ENCODE data around the gene TSPYL6. TPM values are rescaled to one million over a fixed set of nuclear protein-coding genes. Genes with fewer than 3 reads are reported as not detected.

Gene TSPYL6
- polyA plus RNA-seq, 1 donor = 0.06 TPM

DNA sequence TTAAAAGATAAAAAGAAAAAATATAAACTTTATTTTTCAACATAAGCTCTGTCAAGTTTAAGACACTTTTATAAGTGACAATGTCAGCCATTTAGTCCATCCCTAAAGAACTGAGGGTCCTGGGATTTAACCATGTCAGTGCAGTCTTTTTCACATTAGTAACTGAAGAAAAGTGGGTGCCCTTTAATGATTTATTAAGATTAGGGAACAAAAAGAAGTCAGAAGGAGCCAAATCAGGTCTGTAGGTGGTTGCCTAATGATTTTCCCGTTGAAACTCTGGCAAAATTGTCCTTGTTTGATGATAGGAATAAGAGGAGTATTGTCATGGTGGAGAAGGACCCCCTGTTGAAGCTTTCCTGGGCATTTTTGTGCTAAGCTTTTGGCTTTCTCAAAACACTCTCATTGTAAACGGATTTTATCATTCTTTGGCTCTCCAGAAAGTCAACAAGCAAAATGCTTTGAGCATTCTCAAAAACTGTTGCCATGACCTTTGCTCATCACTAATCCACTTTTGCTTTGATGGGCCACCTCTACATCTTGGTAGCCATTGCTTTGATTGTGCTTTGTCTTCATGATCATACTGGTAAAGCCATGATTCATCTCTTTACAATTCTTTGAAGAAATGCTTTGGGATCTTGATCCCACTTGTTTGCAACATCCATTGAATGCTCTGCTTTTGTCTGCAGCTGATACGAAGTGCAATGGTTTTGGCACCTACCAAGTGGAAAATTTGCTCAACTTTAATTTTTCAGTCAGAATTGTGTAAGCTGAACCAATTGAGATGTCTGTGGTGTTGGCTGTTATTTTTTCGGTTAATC lies 22.0 kb downstream of the TSPYL6 start:
- H3K27me3 ChIP-seq (ENCODE audit: control insufficient read depth, insufficient read depth, low read length) = no peaks in the 10 kb centered on the region
- no peaks in the 10 kb centered on the region for H3K4me1 ChIP-seq (ENCODE audit: control insufficient read depth, insufficient read depth, low read length)
- 53% methylated on average over 3 of the region's 4 CpGs for WGBS (ENCODE audit: insufficient coverage, low lambda C conversion rate)
- no peaks in the 10 kb centered on the region for H3K36me3 ChIP-seq (ENCODE audit: control insufficient read depth, insufficient read depth, low read length)
- no peak for DNase-seq
- no peaks in the 10 kb centered on the region for H3K9me3 ChIP-seq (ENCODE audit: control insufficient read depth, low read depth, low read length)
- H3K4me3 ChIP-seq (ENCODE audit: low read length) = no peak overlapping the region
- no peak overlapping the region for H3K27ac ChIP-seq (ENCODE audit: low read length)

DNA sequence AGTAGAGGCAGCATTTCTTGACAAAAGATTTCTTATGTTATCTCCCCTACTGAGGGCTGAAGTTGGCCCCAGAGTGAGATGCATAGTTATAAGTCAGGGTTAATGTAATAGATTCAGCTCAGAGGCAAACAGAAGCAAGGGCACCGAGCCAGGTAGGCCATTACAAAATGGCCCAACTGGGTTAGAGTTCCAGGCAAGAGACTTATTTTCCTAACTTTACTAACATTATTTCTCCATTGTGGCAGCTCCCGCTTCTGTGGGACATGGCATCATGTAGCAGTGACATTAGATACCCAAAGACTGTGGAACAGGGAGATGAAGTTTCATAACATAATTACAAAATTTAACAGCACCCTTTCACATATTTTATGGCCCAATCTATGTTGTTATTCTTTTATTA lies 27.1 kb downstream of the TSPYL6 start:
- H3K4me3 ChIP-seq (ENCODE audit: low read length) = no peak overlapping the region
- no CpG with 5 or more reads among the region's 2 CpGs for WGBS (ENCODE audit: insufficient coverage, low lambda C conversion rate)
- no peak for DNase-seq
- H3K27ac ChIP-seq (ENCODE audit: low read length) = no peak overlapping the region
- no peaks in the 10 kb centered on the region for H3K27me3 ChIP-seq (ENCODE audit: control insufficient read depth, insufficient read depth, low read length)
- H3K36me3 ChIP-seq (ENCODE audit: control insufficient read depth, insufficient read depth, low read length) = no peaks in the 10 kb centered on the region
- H3K4me1 ChIP-seq (ENCODE audit: control insufficient read depth, insufficient read depth, low read length) = no peaks in the 10 kb centered on the region
- H3K9me3 ChIP-seq (ENCODE audit: control insufficient read depth, low read depth, low read length) = no peaks in the 10 kb centered on the region

DNA sequence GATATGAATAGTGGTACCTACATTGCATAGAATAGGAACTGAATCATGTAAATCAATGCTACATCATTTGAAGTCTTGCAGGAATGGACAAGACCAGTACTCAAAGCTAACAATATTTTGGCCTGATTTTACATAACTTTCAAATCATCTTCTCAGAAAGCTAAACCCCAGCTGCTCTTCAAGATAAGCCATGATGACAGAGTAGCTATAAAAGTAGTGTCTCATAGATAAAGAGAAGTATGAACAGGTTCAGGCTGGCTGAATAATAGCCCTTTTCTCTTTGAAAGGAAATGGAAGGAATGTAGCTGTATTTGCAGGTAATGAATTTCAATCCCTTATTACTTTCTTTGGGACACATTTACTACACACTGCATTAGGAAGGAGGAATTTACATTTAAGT lies 28.2 kb downstream of the TSPYL6 start:
- no peaks in the 10 kb centered on the region for H3K36me3 ChIP-seq (ENCODE audit: control insufficient read depth, insufficient read depth, low read length)
- no peaks in the 10 kb centered on the region for H3K4me1 ChIP-seq (ENCODE audit: control insufficient read depth, insufficient read depth, low read length)
- DNase-seq = no peak
- no peak overlapping the region for H3K4me3 ChIP-seq (ENCODE audit: low read length)
- no peaks in the 10 kb centered on the region for H3K27me3 ChIP-seq (ENCODE audit: control insufficient read depth, insufficient read depth, low read length)
- H3K27ac ChIP-seq (ENCODE audit: low read length) = no peak overlapping the region
- no peaks in the 10 kb centered on the region for H3K9me3 ChIP-seq (ENCODE audit: control insufficient read depth, low read depth, low read length)

DNA sequence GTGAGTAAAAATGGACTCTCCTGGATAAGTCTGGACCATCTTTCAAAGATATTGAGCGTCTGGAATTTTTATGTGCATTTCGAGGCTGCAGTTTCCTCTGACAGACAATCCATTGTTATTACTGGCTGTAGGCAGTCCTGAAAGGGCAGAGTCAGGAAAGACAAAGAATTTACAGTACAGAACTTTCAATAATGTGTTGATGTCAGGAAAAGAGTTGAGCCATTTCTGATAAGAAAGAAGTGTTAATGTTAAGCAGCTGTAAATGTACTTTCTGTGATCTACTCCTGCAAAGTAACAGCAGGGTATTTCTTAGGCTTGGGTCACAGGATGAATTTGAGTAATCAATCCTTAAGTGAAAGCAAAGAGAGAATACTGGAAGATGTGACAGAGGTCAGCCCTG lies 29.8 kb downstream of the TSPYL6 start:
- Histone ChIP-seq H3K27ac (ENCODE audit: low read length) (no peak overlapping the region), H3K4me3 (ENCODE audit: low read length) (no peak overlapping the region)
- WGBS (ENCODE audit: insufficient coverage, low lambda C conversion rate) = 62% methylated on average over 2 of the region's 2 CpGs

DNA sequence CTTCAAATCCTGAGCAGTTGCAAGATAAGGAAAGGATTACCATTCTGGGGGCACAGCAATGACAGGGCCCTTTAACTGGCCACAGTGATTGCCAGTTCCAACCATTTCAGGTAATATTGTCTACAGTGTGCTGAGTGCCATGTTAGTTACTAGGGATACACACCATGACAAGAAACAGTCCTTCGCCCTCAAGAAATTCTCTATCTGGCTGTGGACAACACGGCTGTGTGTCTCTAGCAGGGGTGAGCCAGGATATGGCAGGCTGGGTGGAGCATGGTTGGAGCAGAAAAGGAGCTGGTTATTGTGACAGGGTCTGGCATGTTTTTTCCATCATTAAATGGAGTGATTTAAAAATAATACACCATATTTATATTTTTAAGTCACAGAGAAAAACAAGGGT lies 31.0 kb downstream of the TSPYL6 start:
- no CpG with 5 or more reads among the region's 2 CpGs for WGBS (ENCODE audit: insufficient coverage, low lambda C conversion rate)
- Histone ChIP-seq H3K27ac (ENCODE audit: low read length) (no peak overlapping the region), H3K36me3 (ENCODE audit: control insufficient read depth, insufficient read depth, low read length) (no peaks in the 10 kb centered on the region), H3K9me3 (ENCODE audit: control insufficient read depth, low read depth, low read length) (no peaks in the 10 kb centered on the region), H3K4me1 (ENCODE audit: control insufficient read depth, insufficient read depth, low read length) (no peaks in the 10 kb centered on the region), H3K27me3 (ENCODE audit: control insufficient read depth, insufficient read depth, low read length) (no peaks in the 10 kb centered on the region), H3K4me3 (ENCODE audit: low read length) (no peak overlapping the region)
- DNase-seq = no peak

More for the DNA sequence above, 29.8 kb downstream of the TSPYL6 start:
- no peaks in the 10 kb centered on the region for H3K36me3 ChIP-seq (ENCODE audit: control insufficient read depth, insufficient read depth, low read length)
- no peaks in the 10 kb centered on the region for H3K4me1 ChIP-seq (ENCODE audit: control insufficient read depth, insufficient read depth, low read length)
- no peaks in the 10 kb centered on the region for H3K27me3 ChIP-seq (ENCODE audit: control insufficient read depth, insufficient read depth, low read length)
- H3K9me3 ChIP-seq (ENCODE audit: control insufficient read depth, low read depth, low read length) = no peaks in the 10 kb centered on the region
- no peak for DNase-seq

DNA sequence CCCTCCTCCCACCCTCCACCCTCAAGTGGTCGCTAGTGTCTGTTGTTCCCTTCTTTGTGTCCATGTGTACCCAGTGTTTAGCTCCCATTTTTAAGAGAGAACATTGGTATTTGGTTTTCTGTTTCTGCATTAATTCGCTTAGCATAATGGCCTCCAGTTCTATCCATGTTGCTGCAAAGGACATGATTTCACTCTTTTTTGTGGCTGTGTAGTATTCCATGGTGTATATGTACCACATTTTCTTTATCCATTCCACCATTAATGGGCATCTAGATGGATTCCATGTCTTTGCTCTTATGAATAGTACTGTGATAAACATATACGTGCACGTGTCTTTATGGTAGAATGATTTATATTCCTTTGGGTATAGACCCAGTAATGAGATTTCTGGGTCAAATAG lies 42.9 kb downstream of the TSPYL6 start:
- H3K4me1 ChIP-seq (ENCODE audit: control insufficient read depth, insufficient read depth, low read length) = no peaks in the 10 kb centered on the region
- H3K4me3 ChIP-seq (ENCODE audit: low read length) = no peak overlapping the region
- H3K36me3 ChIP-seq (ENCODE audit: control insufficient read depth, insufficient read depth, low read length) = no peaks in the 10 kb centered on the region
- peaks cover 5% of the 10 kb centered on the region for H3K9me3 ChIP-seq (ENCODE audit: control insufficient read depth, low read depth, low read length)
- H3K27ac ChIP-seq (ENCODE audit: low read length) = no peak overlapping the region
- 100% methylated on average over 1 of the region's 4 CpGs for WGBS (ENCODE audit: insufficient coverage, low lambda C conversion rate)
- no peaks in the 10 kb centered on the region for H3K27me3 ChIP-seq (ENCODE audit: control insufficient read depth, insufficient read depth, low read length)
- no peak for DNase-seq

DNA sequence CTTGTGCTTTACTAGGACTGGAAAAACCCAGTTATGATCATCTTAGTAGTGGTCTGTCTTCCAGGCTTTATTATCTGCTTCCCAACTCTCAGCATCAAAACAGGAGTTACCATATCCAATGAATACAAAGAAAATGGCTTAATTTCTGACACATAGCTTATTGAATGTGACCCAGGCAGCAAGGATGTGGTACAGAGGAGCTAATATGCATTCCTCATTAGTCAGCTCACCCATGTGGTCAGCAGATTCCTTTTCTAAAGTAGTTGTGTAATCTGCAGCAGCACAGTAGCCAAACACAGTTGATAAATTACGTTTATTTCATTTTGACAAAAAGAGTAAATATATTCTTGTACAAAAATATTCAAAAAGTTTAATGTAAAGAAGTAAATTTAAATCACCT lies 43.6 kb downstream of the TSPYL6 start:
- Histone ChIP-seq H3K36me3 (ENCODE audit: control insufficient read depth, insufficient read depth, low read length) (no peaks in the 10 kb centered on the region), H3K27me3 (ENCODE audit: control insufficient read depth, insufficient read depth, low read length) (no peaks in the 10 kb centered on the region), H3K4me1 (ENCODE audit: control insufficient read depth, insufficient read depth, low read length) (no peaks in the 10 kb centered on the region), H3K4me3 (ENCODE audit: low read length) (no peak overlapping the region), H3K27ac (ENCODE audit: low read length) (no peak overlapping the region), H3K9me3 (ENCODE audit: control insufficient read depth, low read depth, low read length) (peaks cover 5% of the 10 kb centered on the region)
- no peak for DNase-seq
- WGBS (ENCODE audit: insufficient coverage, low lambda C conversion rate) = 80% methylated on average over 1 of the region's 1 CpG

DNA sequence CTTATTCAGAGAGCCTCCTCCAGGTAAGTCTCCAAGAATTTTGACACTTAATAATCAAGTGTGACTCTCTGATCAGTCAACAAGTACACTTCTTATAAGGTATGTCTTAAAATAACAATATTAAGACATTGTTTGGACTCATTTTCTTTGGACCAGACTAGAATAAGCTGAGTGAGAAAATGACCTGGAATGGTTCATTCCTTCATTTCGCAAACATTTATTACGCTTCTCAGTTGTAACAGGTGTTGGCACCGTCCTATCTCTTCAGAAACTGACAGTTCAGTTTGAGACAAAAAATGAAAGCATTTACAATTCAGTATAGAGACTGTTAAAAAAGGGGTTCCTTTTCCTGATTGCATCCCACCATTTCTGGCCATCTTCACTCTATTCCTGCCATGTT lies 46.6 kb downstream of the TSPYL6 start:
- no peak overlapping the region for H3K27ac ChIP-seq (ENCODE audit: low read length)
- peaks cover 5% of the 10 kb centered on the region for H3K9me3 ChIP-seq (ENCODE audit: control insufficient read depth, low read depth, low read length)
- H3K36me3 ChIP-seq (ENCODE audit: control insufficient read depth, insufficient read depth, low read length) = no peaks in the 10 kb centered on the region
- no peaks in the 10 kb centered on the region for H3K27me3 ChIP-seq (ENCODE audit: control insufficient read depth, insufficient read depth, low read length)
- no peak for DNase-seq
- no peak overlapping the region for H3K4me3 ChIP-seq (ENCODE audit: low read length)
- 81% methylated on average over 3 of the region's 3 CpGs for WGBS (ENCODE audit: insufficient coverage, low lambda C conversion rate)
- H3K4me1 ChIP-seq (ENCODE audit: control insufficient read depth, insufficient read depth, low read length) = no peaks in the 10 kb centered on the region

DNA sequence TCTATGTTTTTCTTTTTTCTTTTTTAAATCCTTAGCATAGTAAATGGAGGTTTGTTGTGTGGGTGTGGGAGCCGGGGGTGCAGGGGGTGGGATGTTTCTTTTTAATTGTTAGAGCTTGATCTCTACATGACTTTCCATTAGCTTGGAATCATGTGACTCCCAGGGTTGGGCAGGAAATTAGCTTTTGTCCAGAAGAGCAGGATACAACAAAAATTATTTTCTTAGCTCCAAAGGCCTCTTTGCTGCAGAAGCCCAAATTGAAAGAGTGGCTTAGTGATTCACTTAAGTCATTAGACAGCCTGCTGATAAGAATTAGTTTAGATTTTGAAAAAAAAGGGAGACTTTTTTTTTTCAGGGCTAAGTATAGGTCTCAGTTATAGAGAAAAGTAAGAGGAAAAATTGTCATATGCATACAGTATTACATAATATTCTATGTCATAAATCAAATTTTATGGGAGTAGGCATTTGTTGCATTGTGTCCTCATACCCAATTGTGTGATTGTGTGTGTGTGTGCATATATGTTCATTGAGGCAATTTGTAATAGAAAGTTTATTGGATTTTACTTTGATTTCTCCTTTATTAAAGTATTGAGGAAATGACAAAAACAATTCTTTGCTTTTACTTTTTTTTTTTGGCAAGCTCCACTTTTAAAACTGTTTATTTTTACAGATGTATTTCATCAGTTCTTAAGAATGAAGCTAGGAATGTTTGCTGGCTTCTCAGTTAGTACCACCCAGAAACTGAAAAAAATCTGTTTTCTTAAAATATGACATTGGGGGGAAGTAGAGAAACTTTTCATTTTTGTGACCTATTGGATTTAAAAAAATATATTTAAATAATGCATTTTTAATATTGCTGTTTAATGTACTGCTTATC lies 47.4 kb downstream of the TSPYL6 start:
- no CpG with 5 or more reads among the region's 1 CpG for WGBS (ENCODE audit: insufficient coverage, low lambda C conversion rate)
- H3K27ac ChIP-seq (ENCODE audit: low read length) = no peak overlapping the region

DNA sequence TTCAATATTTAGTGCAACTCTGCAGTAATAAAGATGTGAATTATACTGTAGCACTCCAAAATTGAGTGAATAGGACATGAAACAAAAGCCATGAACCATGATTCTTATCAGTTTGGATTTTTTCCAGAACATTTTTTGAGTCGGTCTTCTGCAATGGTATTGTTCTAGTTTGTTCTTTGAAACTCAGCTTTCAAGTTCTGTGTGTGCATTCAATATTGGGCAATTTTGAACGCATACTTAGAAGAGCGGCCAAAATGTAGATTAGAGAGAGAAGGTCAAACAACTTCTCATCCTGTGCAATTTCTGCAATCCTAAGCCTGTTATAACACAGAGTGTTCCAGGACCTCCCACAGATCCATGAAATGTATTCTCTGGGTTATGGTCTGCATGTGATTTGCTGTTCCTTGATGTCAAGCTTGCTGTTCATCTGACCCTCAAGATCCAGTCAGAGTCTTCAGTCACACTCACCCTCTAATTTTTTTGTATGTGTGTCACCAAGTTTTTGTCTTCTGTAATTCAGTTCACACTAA lies 48.3 kb downstream of the TSPYL6 start:
- H3K9me3 ChIP-seq (ENCODE audit: control insufficient read depth, low read depth, low read length) = peaks cover 3% of the 10 kb centered on the region
- no peak for DNase-seq
- no peaks in the 10 kb centered on the region for H3K36me3 ChIP-seq (ENCODE audit: control insufficient read depth, insufficient read depth, low read length)
- no peaks in the 10 kb centered on the region for H3K27me3 ChIP-seq (ENCODE audit: control insufficient read depth, insufficient read depth, low read length)
- no peak overlapping the region for H3K4me3 ChIP-seq (ENCODE audit: low read length)
- no peak overlapping the region for H3K27ac ChIP-seq (ENCODE audit: low read length)
- no peaks in the 10 kb centered on the region for H3K4me1 ChIP-seq (ENCODE audit: control insufficient read depth, insufficient read depth, low read length)
- 86% methylated on average over 1 of the region's 3 CpGs for WGBS (ENCODE audit: insufficient coverage, low lambda C conversion rate)

More for the DNA sequence above, 47.4 kb downstream of the TSPYL6 start:
- H3K4me3 ChIP-seq (ENCODE audit: low read length) = no peak overlapping the region
- H3K4me1 ChIP-seq (ENCODE audit: control insufficient read depth, insufficient read depth, low read length) = no peaks in the 10 kb centered on the region
- DNase-seq = no peak
- H3K36me3 ChIP-seq (ENCODE audit: control insufficient read depth, insufficient read depth, low read length) = no peaks in the 10 kb centered on the region
- H3K27me3 ChIP-seq (ENCODE audit: control insufficient read depth, insufficient read depth, low read length) = no peaks in the 10 kb centered on the region
- peaks cover under 1% of the 10 kb centered on the region for H3K9me3 ChIP-seq (ENCODE audit: control insufficient read depth, low read depth, low read length)

Measured in large intestine (tissue), 3 donors.